ENCODE results near the gene MGMT.

Gene MGMT

DNA sequence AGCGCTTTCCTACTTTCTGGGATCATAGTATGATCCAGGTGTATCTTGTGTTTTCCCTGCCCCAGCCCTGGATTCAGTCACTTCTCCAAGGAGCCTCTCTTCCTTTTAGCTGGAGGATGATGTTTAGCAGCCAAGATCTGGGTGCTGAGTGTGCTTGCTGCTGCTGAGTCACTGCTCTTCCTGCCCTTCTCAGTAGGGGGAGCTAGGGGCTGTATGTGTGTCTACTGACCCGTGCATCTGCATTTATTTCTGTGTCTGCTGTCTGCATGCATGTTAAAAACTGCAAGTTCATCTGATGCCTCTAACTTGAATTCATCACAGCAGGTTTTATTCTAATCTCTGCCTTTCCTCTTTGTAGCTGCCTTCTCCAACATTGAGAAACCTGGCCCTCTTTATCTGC lies 31.6 kb downstream of the MGMT start:
- no peak overlapping the region for H3K27ac ChIP-seq (replicated peaks)
- TF ChIP-seq, protein P1, sequence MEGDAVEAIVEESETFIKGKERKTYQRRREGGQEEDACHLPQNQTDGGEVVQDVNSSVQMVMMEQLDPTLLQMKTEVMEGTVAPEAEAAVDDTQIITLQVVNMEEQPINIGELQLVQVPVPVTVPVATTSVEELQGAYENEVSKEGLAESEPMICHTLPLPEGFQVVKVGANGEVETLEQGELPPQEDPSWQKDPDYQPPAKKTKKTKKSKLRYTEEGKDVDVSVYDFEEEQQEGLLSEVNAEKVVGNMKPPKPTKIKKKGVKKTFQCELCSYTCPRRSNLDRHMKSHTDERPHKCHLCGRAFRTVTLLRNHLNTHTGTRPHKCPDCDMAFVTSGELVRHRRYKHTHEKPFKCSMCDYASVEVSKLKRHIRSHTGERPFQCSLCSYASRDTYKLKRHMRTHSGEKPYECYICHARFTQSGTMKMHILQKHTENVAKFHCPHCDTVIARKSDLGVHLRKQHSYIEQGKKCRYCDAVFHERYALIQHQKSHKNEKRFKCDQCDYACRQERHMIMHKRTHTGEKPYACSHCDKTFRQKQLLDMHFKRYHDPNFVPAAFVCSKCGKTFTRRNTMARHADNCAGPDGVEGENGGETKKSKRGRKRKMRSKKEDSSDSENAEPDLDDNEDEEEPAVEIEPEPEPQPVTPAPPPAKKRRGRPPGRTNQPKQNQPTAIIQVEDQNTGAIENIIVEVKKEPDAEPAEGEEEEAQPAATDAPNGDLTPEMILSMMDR (IDR thresholded peaks at IDR 0.05; ENCODE audit: insufficient read depth, low read length), result no peak
- TF ChIP-seq SPI1 (IDR thresholded peaks at IDR 0.05; ENCODE audit: borderline replicate concordance, low read depth), result no peak
- TF ChIP-seq GABPA (IDR thresholded peaks at IDR 0.05; ENCODE audit: low read depth), result no peak
- TF ChIP-seq, protein P2, sequence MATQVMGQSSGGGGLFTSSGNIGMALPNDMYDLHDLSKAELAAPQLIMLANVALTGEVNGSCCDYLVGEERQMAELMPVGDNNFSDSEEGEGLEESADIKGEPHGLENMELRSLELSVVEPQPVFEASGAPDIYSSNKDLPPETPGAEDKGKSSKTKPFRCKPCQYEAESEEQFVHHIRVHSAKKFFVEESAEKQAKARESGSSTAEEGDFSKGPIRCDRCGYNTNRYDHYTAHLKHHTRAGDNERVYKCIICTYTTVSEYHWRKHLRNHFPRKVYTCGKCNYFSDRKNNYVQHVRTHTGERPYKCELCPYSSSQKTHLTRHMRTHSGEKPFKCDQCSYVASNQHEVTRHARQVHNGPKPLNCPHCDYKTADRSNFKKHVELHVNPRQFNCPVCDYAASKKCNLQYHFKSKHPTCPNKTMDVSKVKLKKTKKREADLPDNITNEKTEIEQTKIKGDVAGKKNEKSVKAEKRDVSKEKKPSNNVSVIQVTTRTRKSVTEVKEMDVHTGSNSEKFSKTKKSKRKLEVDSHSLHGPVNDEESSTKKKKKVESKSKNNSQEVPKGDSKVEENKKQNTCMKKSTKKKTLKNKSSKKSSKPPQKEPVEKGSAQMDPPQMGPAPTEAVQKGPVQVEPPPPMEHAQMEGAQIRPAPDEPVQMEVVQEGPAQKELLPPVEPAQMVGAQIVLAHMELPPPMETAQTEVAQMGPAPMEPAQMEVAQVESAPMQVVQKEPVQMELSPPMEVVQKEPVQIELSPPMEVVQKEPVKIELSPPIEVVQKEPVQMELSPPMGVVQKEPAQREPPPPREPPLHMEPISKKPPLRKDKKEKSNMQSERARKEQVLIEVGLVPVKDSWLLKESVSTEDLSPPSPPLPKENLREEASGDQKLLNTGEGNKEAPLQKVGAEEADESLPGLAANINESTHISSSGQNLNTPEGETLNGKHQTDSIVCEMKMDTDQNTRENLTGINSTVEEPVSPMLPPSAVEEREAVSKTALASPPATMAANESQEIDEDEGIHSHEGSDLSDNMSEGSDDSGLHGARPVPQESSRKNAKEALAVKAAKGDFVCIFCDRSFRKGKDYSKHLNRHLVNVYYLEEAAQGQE (IDR thresholded peaks at IDR 0.05; ENCODE audit: insufficient replicate concordance, low read depth), result no peak
- no peak for TF ChIP-seq POLR2AphosphoS5 (IDR thresholded peaks at IDR 0.05; ENCODE audit: low read depth)
- DNase-seq (ENCODE audit: low read depth in 1 of 2, low spot score in 1 of 2), result no peak
- H3K27me3 ChIP-seq (ENCODE audit: insufficient read depth, poor library complexity, severe bottlenecking), result no peaks in the 10 kb centered on the region
- H3K4me3 ChIP-seq (replicated peaks; ENCODE audit: insufficient read depth, low read length), result no peak overlapping the region

DNA sequence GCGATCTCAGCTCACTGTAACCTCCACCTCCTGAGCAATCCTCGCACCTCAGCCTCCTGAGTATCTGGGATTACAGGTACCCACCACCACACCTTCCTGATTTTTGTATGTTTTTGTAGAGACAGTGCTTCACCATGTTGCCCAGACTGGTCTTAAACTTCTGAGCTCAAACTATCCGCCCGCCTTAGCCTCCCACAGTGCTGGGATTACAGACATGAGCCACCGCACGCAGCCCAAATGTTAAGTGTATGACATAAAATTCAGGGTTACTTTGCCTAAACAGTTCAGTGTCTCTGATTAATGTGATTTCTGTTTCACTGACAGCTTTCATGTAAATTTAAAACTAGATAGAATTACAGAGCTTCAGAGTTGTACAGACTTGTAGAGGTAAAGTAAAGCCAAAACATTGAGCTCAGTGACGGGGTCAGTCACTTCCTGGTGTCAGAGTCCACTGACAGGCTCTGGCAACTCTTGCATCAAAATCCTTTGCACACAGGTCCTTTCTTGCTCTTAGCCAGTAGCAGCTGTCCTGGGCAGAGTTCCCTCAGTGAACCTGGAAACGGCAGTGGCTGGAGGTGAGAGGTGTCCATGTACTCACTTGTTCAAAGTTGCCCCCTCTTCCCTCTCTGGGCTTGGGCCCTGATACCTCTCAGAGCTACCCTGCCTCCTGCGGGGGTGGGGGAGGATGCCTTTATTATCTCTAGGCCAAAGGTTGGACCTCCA lies 33.7 kb downstream of the MGMT start:
- H3K27me3 ChIP-seq (ENCODE audit: insufficient read depth, poor library complexity, severe bottlenecking), result no peaks in the 10 kb centered on the region
- no peak overlapping the region for H3K4me3 ChIP-seq (replicated peaks; ENCODE audit: insufficient read depth, low read length)
- TF ChIP-seq GABPA (IDR thresholded peaks at IDR 0.05; ENCODE audit: low read depth) (no peak), SPI1 (IDR thresholded peaks at IDR 0.05; ENCODE audit: borderline replicate concordance, low read depth) (no peak), POLR2AphosphoS5 (IDR thresholded peaks at IDR 0.05; ENCODE audit: low read depth) (no peak)
- TF ChIP-seq, protein P1 (IDR thresholded peaks at IDR 0.05; ENCODE audit: insufficient read depth, low read length), result no peak
- TF ChIP-seq, protein P2 (IDR thresholded peaks at IDR 0.05; ENCODE audit: insufficient replicate concordance, low read depth), result no peak
- DNase-seq (ENCODE audit: low read depth in 1 of 2, low spot score in 1 of 2), result no peak
- H3K27ac ChIP-seq (replicated peaks), result no peak overlapping the region

DNA sequence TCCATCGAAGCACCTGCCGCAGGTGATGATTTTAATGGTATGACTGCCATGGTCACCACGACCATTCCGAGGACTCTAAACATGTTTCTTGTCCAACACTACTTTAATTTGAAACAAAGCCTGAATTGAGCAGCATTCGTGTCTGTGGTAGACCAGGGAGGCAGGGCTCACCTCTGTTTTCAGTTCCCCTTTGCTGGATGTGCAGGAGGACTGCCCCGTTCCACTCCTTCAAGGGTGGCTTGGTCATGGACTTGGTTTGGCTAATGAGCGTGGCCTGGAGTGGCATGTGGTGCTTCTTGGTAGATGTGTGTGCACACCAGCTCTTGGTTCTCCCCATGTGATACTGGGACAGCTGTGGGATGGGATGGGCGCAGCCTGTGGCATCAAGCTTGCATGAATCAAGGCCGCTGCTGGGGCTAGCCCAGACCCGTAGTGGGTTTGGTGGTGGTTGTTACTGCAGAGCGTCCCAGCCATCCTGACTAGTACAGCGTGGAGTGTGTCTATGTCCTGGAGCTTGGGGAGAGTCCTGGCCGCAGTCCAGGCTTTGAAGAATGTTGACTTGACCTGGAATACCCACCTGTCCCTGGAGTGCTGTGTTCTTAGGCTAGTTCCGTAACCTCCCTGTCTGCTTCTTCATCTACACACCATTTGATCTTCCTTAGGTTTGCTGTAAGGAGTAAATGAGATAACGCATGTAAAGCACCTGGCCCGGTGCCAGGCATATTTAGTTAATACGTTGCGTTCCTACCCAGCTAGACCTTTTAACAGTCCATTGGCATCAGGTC lies 34.8 kb downstream of the MGMT start:
- no peak for TF ChIP-seq POLR2AphosphoS5 (IDR thresholded peaks at IDR 0.05; ENCODE audit: low read depth)
- TF ChIP-seq, protein P1 (IDR thresholded peaks at IDR 0.05; ENCODE audit: insufficient read depth, low read length), result no peak
- TF ChIP-seq SPI1 (IDR thresholded peaks at IDR 0.05; ENCODE audit: borderline replicate concordance, low read depth), result no peak
- TF ChIP-seq GABPA (IDR thresholded peaks at IDR 0.05; ENCODE audit: low read depth), result no peak
- TF ChIP-seq, protein P2 (IDR thresholded peaks at IDR 0.05; ENCODE audit: insufficient replicate concordance, low read depth), result no peak
- Histone ChIP-seq H3K4me3 (replicated peaks; ENCODE audit: insufficient read depth, low read length) (no peak overlapping the region), H3K27ac (replicated peaks) (no peak overlapping the region), H3K27me3 (ENCODE audit: insufficient read depth, poor library complexity, severe bottlenecking) (no peaks in the 10 kb centered on the region)
- DNase-seq (ENCODE audit: low read depth in 1 of 2, low spot score in 1 of 2), result no peak
